HEK293 (cell line): ENCODE measurements around the gene VPS37C.

ENCODE experiments used
- CTCF ChIA-PET: fragments of 350-600 bp; formaldehyde crosslinking; extraction: SDS; loops from one replicate; lab custom pipeline; 2021; ENCODE audit warnings: antibody characterized with exemption; lab: Yijun Ruan, JAX
- POLR2A ChIA-PET: fragments of 300-600 bp; formaldehyde crosslinking; extraction: SDS; loops from one replicate; lab custom pipeline; 2020; ENCODE audit warnings: antibody characterized with exemption, inconsistent platforms; lab: Yijun Ruan, JAX
- H3K27ac ChIP-seq: fragments of 200-500 bp; sonication (Bioruptor generic); 2 replicates; pipeline ENCODE4 v1.5.1; 2014; ENCODE audit warnings: low read depth, low read length, control low read depth, inconsistent platforms; ENCODE audit errors: extremely low read depth
- H3K36me3 ChIP-seq, 2 experiments: fragments of 200-500 bp in 1 of 2; sonication (Bioruptor generic) in 1 of 2; 1 replicate in 1 of 2; 2 replicates in 1 of 2; pipeline ENCODE4 v1.5.1; 2014 to 2017; ENCODE audit warnings: inconsistent platforms in 2 of 2, low read length in 2 of 2; ENCODE audit not compliant: control insufficient read depth in 2 of 2, insufficient read depth in 1 of 2
- H3K4me1 ChIP-seq: fragments of 200-500 bp; sonication (Bioruptor generic); 2 replicates; pipeline ENCODE4 v1.5.1; 2014; ENCODE audit warnings: mild to moderate bottlenecking, low read length, inconsistent platforms; ENCODE audit not compliant: control insufficient read depth, insufficient read depth
- H3K4me3 ChIP-seq: 2 replicates; pipeline ENCODE4 v1.5.1; 2011; ENCODE audit warnings: low read depth, mild to moderate bottlenecking, control low read depth, low read length, moderate library complexity
- H3K9me3 ChIP-seq: fragments of 200-500 bp; sonication (Bioruptor generic); 2 replicates; pipeline ENCODE4 v1.5.1; 2014; ENCODE audit warnings: low read depth, low read length, inconsistent platforms; ENCODE audit not compliant: control insufficient read depth, insufficient read depth
- BCL6B ChIP-seq: fragments of 450-650 bp; formaldehyde crosslinking; IDR thresholded peaks from 2 replicates; pipeline ENCODE4 v1.5.1; 2017; ENCODE audit warnings: missing biosample characterization, missing genetic modification characterization
- IKZF3 ChIP-seq: fragments of 450-650 bp; IDR thresholded peaks from 2 replicates; pipeline ENCODE4 v1.5.0; 2018; ENCODE audit warnings: missing biosample characterization, mild to moderate bottlenecking, missing genetic modification characterization, moderate library complexity
- OSR2 ChIP-seq: fragments of 450-650 bp; formaldehyde crosslinking; IDR thresholded peaks from 2 replicates; pipeline ENCODE4 v1.5.1; 2016; ENCODE audit warnings: missing biosample characterization, missing genetic modification characterization
- SP2 ChIP-seq: fragments of 450-650 bp; formaldehyde crosslinking; IDR thresholded peaks from 2 replicates; pipeline ENCODE4 v1.5.1; 2016; ENCODE audit warnings: missing biosample characterization, missing genetic modification characterization
- SP3 ChIP-seq: fragments of 450-650 bp; formaldehyde crosslinking; IDR thresholded peaks from 2 replicates; pipeline ENCODE4 v1.5.1; 2016; ENCODE audit warnings: missing biosample characterization, missing genetic modification characterization
- WT1 ChIP-seq: fragments of 450-650 bp; formaldehyde crosslinking; IDR thresholded peaks from 2 replicates; pipeline ENCODE4 v1.5.1; 2016; ENCODE audit warnings: missing biosample characterization, missing genetic modification characterization
- YY1 ChIP-seq: fragments of 450-650 bp; formaldehyde crosslinking; IDR thresholded peaks from 2 replicates; pipeline ENCODE4 v1.5.1; 2018; ENCODE audit warnings: missing biosample characterization, missing genetic modification characterization
- YY2 ChIP-seq: fragments of 450-650 bp; formaldehyde crosslinking; IDR thresholded peaks from 2 replicates; pipeline ENCODE4 v1.5.1; 2016; ENCODE audit warnings: missing biosample characterization, missing genetic modification characterization
- ZBTB1 ChIP-seq: fragments of 450-650 bp; formaldehyde crosslinking; IDR thresholded peaks from 2 replicates; pipeline ENCODE4 v1.5.1; 2016; ENCODE audit warnings: missing biosample characterization, missing genetic modification characterization
- ZFP69B ChIP-seq: fragments of 450-650 bp; formaldehyde crosslinking; IDR thresholded peaks from 2 replicates; pipeline ENCODE4 v1.5.1; 2016; ENCODE audit warnings: missing biosample characterization, missing genetic modification characterization
- ZNF138 ChIP-seq: fragments of 450-650 bp; formaldehyde crosslinking; IDR thresholded peaks from 2 replicates; pipeline ENCODE4 v1.5.1; 2016; ENCODE audit warnings: missing biosample characterization, missing genetic modification characterization, borderline replicate concordance
- ZNF155 ChIP-seq: fragments of 450-650 bp; formaldehyde crosslinking; IDR thresholded peaks from 2 replicates; pipeline ENCODE4 v1.5.1; 2016; ENCODE audit warnings: missing biosample characterization, missing genetic modification characterization
- ZNF202 ChIP-seq: fragments of 450-650 bp; formaldehyde crosslinking; IDR thresholded peaks from 2 replicates; pipeline ENCODE4 v1.5.1; 2016; ENCODE audit warnings: missing biosample characterization, missing genetic modification characterization, borderline replicate concordance
- ZNF26 ChIP-seq: fragments of 450-650 bp; formaldehyde crosslinking; IDR thresholded peaks from 2 replicates; pipeline ENCODE4 v1.5.1; 2016; ENCODE audit warnings: missing biosample characterization, missing genetic modification characterization
- ZNF280D ChIP-seq: fragments of 450-650 bp; formaldehyde crosslinking; IDR thresholded peaks from 2 replicates; pipeline ENCODE4 v1.5.1; 2016; ENCODE audit warnings: missing biosample characterization, missing genetic modification characterization
- ZNF362 ChIP-seq: fragments of 450-650 bp; formaldehyde crosslinking; IDR thresholded peaks from 2 replicates; pipeline ENCODE4 v1.5.1; 2016; ENCODE audit warnings: missing biosample characterization, missing genetic modification characterization
- ZNF391 ChIP-seq: fragments of 450-650 bp; formaldehyde crosslinking; IDR thresholded peaks from 2 replicates; pipeline ENCODE4 v1.5.1; 2016; ENCODE audit warnings: low read depth, missing biosample characterization, missing genetic modification characterization, borderline replicate concordance
- ZNF521 ChIP-seq: fragments of 450-650 bp; formaldehyde crosslinking; IDR thresholded peaks from 2 replicates; pipeline ENCODE4 v1.5.1; 2017; ENCODE audit warnings: missing biosample characterization, mild to moderate bottlenecking, missing genetic modification characterization
- ZNF626 ChIP-seq: fragments of 450-650 bp; sonication (Bioruptor Pico); formaldehyde crosslinking; IDR thresholded peaks from 2 replicates; pipeline ENCODE4 v1.5.1; 2018; ENCODE audit warnings: missing biosample characterization, missing genetic modification characterization, inconsistent platforms
- ZNF660 ChIP-seq: fragments of 450-650 bp; IDR thresholded peaks from 2 replicates; pipeline ENCODE4 v1.5.1; 2018; ENCODE audit warnings: missing biosample characterization, mild to moderate bottlenecking, missing genetic modification characterization
- ZNF701 ChIP-seq: fragments of 450-650 bp; formaldehyde crosslinking; IDR thresholded peaks from 2 replicates; pipeline ENCODE4 v1.5.1; 2016; ENCODE audit warnings: missing biosample characterization, missing genetic modification characterization
- ZNF76 ChIP-seq: fragments of 450-650 bp; formaldehyde crosslinking; IDR thresholded peaks from 2 replicates; pipeline ENCODE4; 2016; ENCODE audit warnings: low read depth, missing biosample characterization, missing genetic modification characterization, borderline replicate concordance
- ZNF830 ChIP-seq: fragments of 450-650 bp; IDR thresholded peaks from 2 replicates; pipeline ENCODE4 v1.5.0; 2018; ENCODE audit warnings: missing biosample characterization, missing genetic modification characterization, low read depth, mild to moderate bottlenecking, moderate library complexity
- ZSCAN16 ChIP-seq: fragments of 450-650 bp; formaldehyde crosslinking; IDR thresholded peaks from 2 replicates; pipeline ENCODE4 v1.5.1; 2016; ENCODE audit warnings: missing biosample characterization, missing genetic modification characterization

VPS37C gene

GRCh38 chr11:61198948-61199523 lies 37.8 kb upstream of the VPS37C start (continued):
- no peak for TF ChIP-seq ZNF521 (tag by site-specific recombination)
- no peak for TF ChIP-seq ZNF362 (tag by site-specific recombination)
- no peak for TF ChIP-seq SP2 (tag by site-specific recombination)
- no peak for TF ChIP-seq ZSCAN16 (tag by site-specific recombination)
- TF ChIP-seq ZNF830 (tag by site-specific recombination): no peak
- no peak for TF ChIP-seq BCL6B
- TF ChIP-seq, all 188 proteins: peak for 0

GRCh38 chr11:61198361-61198760 lies 37.1 kb upstream of the VPS37C start:
- Histone ChIP-seq H3K4me3 (no peak overlapping the region), H3K9me3 (no peaks in the 10 kb centered on the region), H3K4me1 (no peaks in the 10 kb centered on the region)
- POLR2A ChIA-PET: no interaction called here
- TF ChIP-seq YY1 (tag by site-specific recombination) (no peak), ZNF280D (tag by site-specific recombination) (no peak), ZNF701 (tag by site-specific recombination) (no peak), YY2 (tag by site-specific recombination) (no peak), ZNF26 (tag by site-specific recombination) (no peak), ZNF660 (tag by site-specific recombination) (no peak), OSR2 (tag by site-specific recombination) (no peak), ZBTB1 (tag by site-specific recombination) (no peak), ZNF155 (no peak), SP3 (tag by site-specific recombination) (no peak), ZNF138 (tag by site-specific recombination) (no peak), IKZF3 (tag by site-specific recombination) (no peak), ZNF626 (tag by site-specific recombination) (no peak), ZFP69B (no peak), ZNF202 (no peak), ZNF76 (tag by site-specific recombination) (no peak), WT1 (tag by site-specific recombination) (no peak), ZNF391 (tag by site-specific recombination) (no peak), ZNF362 (tag by site-specific recombination) (no peak)
- TF ChIP-seq, all 188 proteins: peak for 0
- Histone ChIP-seq H3K36me3 (no peaks in the 10 kb centered on the region), H3K27ac (no peak overlapping the region)
- CTCF ChIA-PET: interaction anchor here (2.2 kb wide), 1 partner anchor 11 kb away, joined by 12 read pairs; no protein-coding TSS in a partner anchor
